NCI-H345 treated with DMSO at 0.1 percent for 48 hours (cell line): ENCODE data around the gene ARL16.

Experiments
- DNase-seq: peaks from one replicate; lab custom pipeline; 2025; ENCODE audit not compliant: unreplicated experiment; lab: John Stamatoyannopoulos, UW

ARL16 gene

GRCh38 chr17:81647640-81648012, 36.0 kb downstream of the ARL16 start:
- no peak for DNase-seq

GRCh38 chr17:81646869-81647600, 36.6 kb downstream of the ARL16 start:
- DNase-seq: no peak

- DNase-seq: no peak
These were observed 38.3 kb downstream of the ARL16 start for GRCh38 chr17:81644976-81645952.

- DNase-seq: no peak
These were observed 39.1 kb downstream of the ARL16 start for GRCh38 chr17:81644496-81644895.

GRCh38 chr17:81641825-81642489, 41.6 kb downstream of the ARL16 start:
- no peak for DNase-seq

- no peak for DNase-seq
These were observed 43.6 kb downstream of the ARL16 start for GRCh38 chr17:81640011-81640410.

GRCh38 chr17:81638683-81639082, 44.9 kb downstream of the ARL16 start:
- DNase-seq: no peak

GRCh38 chr17:81636505-81637288, 46.9 kb downstream of the ARL16 start, which contains the start of the genes NPLOC4 and TSPAN10:
Gene NPLOC4, minus strand, starts transcription at chr17:81637112. Its CDS starts 182 bp downstream, at chr17:81636930.
Gene TSPAN10, plus strand, starts transcription at chr17:81637196. Its CDS starts 5,217 bp downstream, at chr17:81642413.
- peak; percentile 89 for DNase-seq

- no peak for DNase-seq
These were observed 47.6 kb downstream of the ARL16 start for GRCh38 chr17:81635973-81636504.

- no peak for DNase-seq
These were observed 48.2 kb downstream of the ARL16 start for GRCh38 chr17:81635431-81635830.

- DNase-seq: no peak
These were observed 52.1 kb downstream of the ARL16 start for GRCh38 chr17:81631482-81631881.
